Measurements from ENCODE around the gene WNT9B. TPM values are rescaled to one million over a fixed set of nuclear protein-coding genes. Genes with fewer than 3 reads are reported as not detected.

WNT9B gene
- total and polyA plus RNA-seq, 9 of the 15 experiments (the other 6 are each of a cell fraction or from before 2014, with no cell fraction given): not detected

- TF ChIP-seq TOE1 (IDR thresholded peaks at IDR 0.05; ENCODE audit: borderline replicate concordance): peak; percentile 93
- TF ChIP-seq TOE1 (CRISPR knock-in tag; IDR thresholded peaks at IDR 0.05; ENCODE audit: borderline replicate concordance, low read depth): 0 out of 2 replicates have a peak, but pooled peaks have one; percentile 86
- 0 out of 2 replicates have a peak, but pooled peaks have one; percentile 36 for TF ChIP-seq TAF7 (tag; IDR thresholded peaks at IDR 0.05)
- TF ChIP-seq, protein P1, sequence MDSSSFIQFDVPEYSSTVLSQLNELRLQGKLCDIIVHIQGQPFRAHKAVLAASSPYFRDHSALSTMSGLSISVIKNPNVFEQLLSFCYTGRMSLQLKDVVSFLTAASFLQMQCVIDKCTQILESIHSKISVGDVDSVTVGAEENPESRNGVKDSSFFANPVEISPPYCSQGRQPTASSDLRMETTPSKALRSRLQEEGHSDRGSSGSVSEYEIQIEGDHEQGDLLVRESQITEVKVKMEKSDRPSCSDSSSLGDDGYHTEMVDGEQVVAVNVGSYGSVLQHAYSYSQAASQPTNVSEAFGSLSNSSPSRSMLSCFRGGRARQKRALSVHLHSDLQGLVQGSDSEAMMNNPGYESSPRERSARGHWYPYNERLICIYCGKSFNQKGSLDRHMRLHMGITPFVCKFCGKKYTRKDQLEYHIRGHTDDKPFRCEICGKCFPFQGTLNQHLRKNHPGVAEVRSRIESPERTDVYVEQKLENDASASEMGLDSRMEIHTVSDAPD (CRISPR knock-in tag; IDR thresholded peaks at IDR 0.05): no peak
- no peak for TF ChIP-seq NELFE (IDR thresholded peaks at IDR 0.05; ENCODE audit: insufficient read depth, insufficient read length)
- no peak for TF ChIP-seq NCOA6 (IDR thresholded peaks at IDR 0.05)
- TF ChIP-seq ZFP1 (CRISPR knock-in tag; IDR thresholded peaks at IDR 0.05): no peak
- no peak for TF ChIP-seq ZEB2 (IDR thresholded peaks at IDR 0.05)
- TF ChIP-seq ZFX (CRISPR knock-in tag; IDR thresholded peaks at IDR 0.05): peak; percentile 94
- TF ChIP-seq NUFIP1 (IDR thresholded peaks at IDR 0.05; ENCODE audit: partially characterized antibody): no peak
- TF ChIP-seq ZBTB1 (CRISPR knock-in tag; IDR thresholded peaks at IDR 0.05; ENCODE audit: borderline replicate concordance, low read depth): no peak
- TF ChIP-seq FOXK2 (conservative IDR thresholded peaks at IDR 0.05 in 1 of 2, IDR thresholded peaks at IDR 0.05 in 1 of 2; ENCODE audit: low read depth in 2 of 2): 0 out of 4 replicates have a peak, but pooled peaks of 1 of the 2 experiments have one; percentile 17
- peak; percentile 84; the same call in 1 of the 2 replicates for TF ChIP-seq ATF6 (CRISPR knock-in tag; IDR thresholded peaks at IDR 0.05)
- no peak for TF ChIP-seq ZNF507 (tag; conservative IDR thresholded peaks at IDR 0.05)
- 0 out of 2 replicates have a peak, but pooled peaks have one; percentile 35 for TF ChIP-seq ZNF197 (CRISPR knock-in tag; IDR thresholded peaks at IDR 0.05; ENCODE audit: low read depth)
- no peak for TF ChIP-seq MCM2 (IDR thresholded peaks at IDR 0.05; ENCODE audit: low read depth)
- no peak for TF ChIP-seq SMARCC2 (IDR thresholded peaks at IDR 0.05; ENCODE audit: low read depth)
- no peak for TF ChIP-seq RFX5 (IDR thresholded peaks at IDR 0.05; ENCODE audit: low read depth, low read length)
- TF ChIP-seq ZNF436 (CRISPR knock-in tag; IDR thresholded peaks at IDR 0.05): no peak
- TF ChIP-seq CXXC5 (CRISPR knock-in tag; IDR thresholded peaks at IDR 0.05): peak; percentile 63
- peak; percentile 98 for TF ChIP-seq POLR2A (conservative IDR thresholded peaks at IDR 0.05)
- TF ChIP-seq RBM34 (IDR thresholded peaks at IDR 0.05; ENCODE audit: borderline replicate concordance, insufficient read depth, low read length): no peak
- TF ChIP-seq CBFA2T3 (IDR thresholded peaks at IDR 0.05): no peak
- no peak for TF ChIP-seq SNRNP70 (optimal IDR thresholded peaks at IDR 0.05; ENCODE audit: low read depth, low read length)
- no peak for TF ChIP-seq CHCHD3 (CRISPR knock-in tag; IDR thresholded peaks at IDR 0.05)
- TF ChIP-seq TARDBP (IDR thresholded peaks at IDR 0.05): 0 out of 2 replicates have a peak, but pooled peaks have one; percentile 59
- TF ChIP-seq KLF6 (CRISPR knock-in tag; IDR thresholded peaks at IDR 0.05; ENCODE audit: borderline replicate concordance): no peak
- TF ChIP-seq FIP1L1 (IDR thresholded peaks at IDR 0.05; ENCODE audit: low read depth, low read length, poor library complexity, severe bottlenecking): peak; percentile 85
- TF ChIP-seq SETDB1 (IDR thresholded peaks at IDR 0.05; ENCODE audit: low read length): no peak
Measured at GRCh38 chr17:46922804-46923635, 71.6 kb downstream of the WNT9B start, which contains the start of gene GOSR2 (continued).

Data from K562 (cell line).